Gastroesophageal sphincter (tissue), 4 donors: ENCODE measurements around the gene IGFL2. TPM values are rescaled to one million over a fixed set of nuclear protein-coding genes. Genes with fewer than 3 reads are reported as not detected.

Experiments
- ATAC-seq: fragments of 150-250 bp; one replicate; pipeline ENCODE4 v1.9.1; 2016; ENCODE audit warnings: mild to moderate bottlenecking, moderate library complexity
- H3K27ac ChIP-seq, 4 donors: fragments of 200-600 bp; sonication (generic) in 3 of 4; 1 replicate in 3 of 4; 2 replicates in 1 of 4; pipeline ENCODE4 v1.5.1; 2016 to 2019
- H3K27me3 ChIP-seq: fragments of 200-600 bp; sonication (generic); one replicate; pipeline ENCODE4 v1.5.1; 2019
- H3K36me3 ChIP-seq, 2 donors: fragments of 200-600 bp; sonication (generic); one replicate each; pipeline ENCODE4 v1.5.1; 2019; ENCODE audit warnings: control low read depth in 1 of 2
- H3K4me1 ChIP-seq, 3 donors: fragments of 200-600 bp; sonication (generic); 1 replicate in 2 of 3; 2 replicates in 1 of 3; pipeline ENCODE4 v1.5.1; 2016 to 2019; ENCODE audit warnings: control low read depth in 2 of 3
- H3K4me3 ChIP-seq, 2 donors: fragments of 200-600 bp; sonication (generic); one replicate each; pipeline ENCODE4 v1.5.1; 2019; ENCODE audit warnings: mild to moderate bottlenecking in 1 of 2, moderate library complexity in 1 of 2
- H3K9me3 ChIP-seq, 3 donors: fragments of 200-600 bp; sonication (generic); one replicate each; pipeline ENCODE4 v1.5.1; 2017 to 2019; ENCODE audit warnings: control low read depth in 2 of 3
- EP300 ChIP-seq: sonication (generic); formaldehyde crosslinking; IDR thresholded peaks from one replicate; pipeline ENCODE4 v1.6.1; 2017; ENCODE audit warnings: antibody characterized with exemption, mild to moderate bottlenecking
- POLR2A ChIP-seq, 2 donors: fragments of 450-650 bp; IDR thresholded peaks; one replicate each; pipeline ENCODE4 v1.6.1; 2017; ENCODE audit warnings: antibody characterized with exemption in 2 of 2, mild to moderate bottlenecking in 2 of 2, moderate library complexity in 1 of 2
- POLR2AphosphoS5 ChIP-seq: sonication (generic); formaldehyde crosslinking; IDR thresholded peaks from one replicate; pipeline ENCODE4 v1.6.1; 2017; ENCODE audit warnings: antibody characterized with exemption
- WGBS, 2 donors: methylation state at CpG; one replicate each; pipeline ENCODE4 v1.1.5; 2018; ENCODE audit warnings: low coverage in 1 of 2; 5-methylcytosine and 5-hydroxymethylcytosine counted together
- total RNA-seq, 4 donors: library from RNA; depleted of rRNA; stranded (reverse); fragments of >200 nt; gene quantifications; one replicate each; pipeline ENCODE4 v1.1.0, GENCODE V29; 2016
- TF ChIP-seq, protein P1 (sequence below), 4 experiments: fragments of 200-600 bp in 2 of 4; fragments of 450-650 bp in 2 of 4; sonication (generic) in 1 of 4; IDR thresholded peaks; one replicate each; pipeline ENCODE4 v1.5.1; 2017 to 2019; ENCODE audit warnings: antibody characterized with exemption in 4 of 4, mild to moderate bottlenecking in 2 of 4, moderate library complexity in 2 of 4

IGFL2 gene
- total RNA-seq, 4 donors from 2014 or later, result not detected

GRCh38 chr19:46109876-46110275, 38.2 kb upstream of the IGFL2 start:
- Histone ChIP-seq H3K4me3 (no peak overlapping the region), H3K4me1 (no peaks in the 10 kb centered on the region), H3K9me3 (peaks cover 0 to 12% (median 0%) of the 10 kb centered on the region in 3 donors), H3K27ac (no peak overlapping the region), H3K27me3 (peaks cover 49% of the 10 kb centered on the region), H3K36me3 (no peaks in the 10 kb centered on the region)
- 52 to 69% methylated on average over 5 to 6 of the region's 6 CpGs for WGBS, 2 donors
- ATAC-seq, result no peak
- TF ChIP-seq POLR2AphosphoS5 (no peak), POLR2A (IDR thresholded peaks at IDR 0.05) (no peak)

DNA sequence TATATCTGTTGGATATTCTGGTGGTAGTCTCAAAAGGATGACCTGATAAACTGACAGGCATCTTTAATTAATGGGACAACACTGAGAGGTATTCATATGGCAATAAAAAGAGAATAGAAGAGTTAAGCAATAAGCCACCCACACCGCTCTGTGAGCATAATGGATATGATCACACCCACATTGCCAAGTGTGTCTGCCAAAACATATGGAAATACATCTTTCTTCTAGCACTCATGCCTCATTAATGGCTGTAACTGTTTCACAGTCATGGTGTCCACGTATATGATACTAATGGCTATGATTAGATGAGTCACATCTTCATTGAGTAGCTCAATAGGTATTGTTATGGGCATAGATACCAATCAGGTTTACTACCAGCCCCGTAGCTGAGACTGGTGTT, 36.7 kb upstream of the IGFL2 start:
- no peaks in the 10 kb centered on the region for H3K9me3 ChIP-seq
- no peak for ATAC-seq
- 45 to 60% methylated on average over 2 to 3 of the region's 3 CpGs for WGBS, 2 donors
- no peaks in the 10 kb centered on the region for H3K36me3 ChIP-seq
- H3K4me3 ChIP-seq, result no peak overlapping the region
- TF ChIP-seq, protein P1, sequence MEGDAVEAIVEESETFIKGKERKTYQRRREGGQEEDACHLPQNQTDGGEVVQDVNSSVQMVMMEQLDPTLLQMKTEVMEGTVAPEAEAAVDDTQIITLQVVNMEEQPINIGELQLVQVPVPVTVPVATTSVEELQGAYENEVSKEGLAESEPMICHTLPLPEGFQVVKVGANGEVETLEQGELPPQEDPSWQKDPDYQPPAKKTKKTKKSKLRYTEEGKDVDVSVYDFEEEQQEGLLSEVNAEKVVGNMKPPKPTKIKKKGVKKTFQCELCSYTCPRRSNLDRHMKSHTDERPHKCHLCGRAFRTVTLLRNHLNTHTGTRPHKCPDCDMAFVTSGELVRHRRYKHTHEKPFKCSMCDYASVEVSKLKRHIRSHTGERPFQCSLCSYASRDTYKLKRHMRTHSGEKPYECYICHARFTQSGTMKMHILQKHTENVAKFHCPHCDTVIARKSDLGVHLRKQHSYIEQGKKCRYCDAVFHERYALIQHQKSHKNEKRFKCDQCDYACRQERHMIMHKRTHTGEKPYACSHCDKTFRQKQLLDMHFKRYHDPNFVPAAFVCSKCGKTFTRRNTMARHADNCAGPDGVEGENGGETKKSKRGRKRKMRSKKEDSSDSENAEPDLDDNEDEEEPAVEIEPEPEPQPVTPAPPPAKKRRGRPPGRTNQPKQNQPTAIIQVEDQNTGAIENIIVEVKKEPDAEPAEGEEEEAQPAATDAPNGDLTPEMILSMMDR (IDR thresholded peaks at IDR 0.05), result no peak
- H3K27me3 ChIP-seq, result peaks cover 52% of the 10 kb centered on the region
- H3K4me1 ChIP-seq, result no peaks in the 10 kb centered on the region
- no peak overlapping the region for H3K27ac ChIP-seq

GRCh38 chr19:46112527-46112926, 35.5 kb upstream of the IGFL2 start:
- peaks cover 60% of the 10 kb centered on the region for H3K27me3 ChIP-seq
- 58 to 67% methylated on average over 2 of the region's 2 CpGs for WGBS, 2 donors
- no peak overlapping the region for H3K27ac ChIP-seq
- no peaks in the 10 kb centered on the region for H3K36me3 ChIP-seq
- no peaks in the 10 kb centered on the region for H3K9me3 ChIP-seq
- no peaks in the 10 kb centered on the region for H3K4me1 ChIP-seq
- TF ChIP-seq POLR2AphosphoS5 (no peak), EP300 (no peak), POLR2A (IDR thresholded peaks at IDR 0.05) (no peak)
- TF ChIP-seq, protein P1 (IDR thresholded peaks at IDR 0.05), result no peak
- H3K4me3 ChIP-seq, result no peak overlapping the region
- no peak for ATAC-seq

DNA sequence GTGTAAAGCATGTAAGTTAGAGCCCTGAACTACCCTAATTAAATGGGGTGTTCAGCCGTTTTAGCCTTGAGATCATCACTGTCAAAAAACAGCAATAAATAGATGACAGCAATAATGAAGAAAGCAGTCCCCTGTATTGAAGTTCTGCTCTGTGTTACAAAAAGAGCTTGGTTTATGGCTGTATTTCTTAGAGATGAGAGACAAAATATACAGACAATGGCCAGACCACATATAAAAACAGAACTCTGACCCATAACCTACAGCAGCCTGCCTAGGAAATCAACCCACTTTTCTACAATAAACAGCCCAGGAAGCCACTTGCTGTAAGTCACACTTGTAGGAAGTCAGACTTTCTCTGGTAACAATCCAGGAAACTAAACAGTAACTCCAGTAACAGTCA, 34.3 kb upstream of the IGFL2 start:
- ATAC-seq, result no peak
- Histone ChIP-seq H3K27me3 (peaks cover 67% of the 10 kb centered on the region), H3K27ac (no peak overlapping the region), H3K36me3 (no peaks in the 10 kb centered on the region), H3K4me3 (no peak overlapping the region), H3K4me1 (no peaks in the 10 kb centered on the region), H3K9me3 (no peaks in the 10 kb centered on the region)
- 27 to 29% methylated on average over 1 of the region's 1 CpG for WGBS, 2 donors
- TF ChIP-seq, protein P1 (IDR thresholded peaks at IDR 0.05), result no peak
- TF ChIP-seq EP300 (no peak), POLR2A (IDR thresholded peaks at IDR 0.05) (no peak), POLR2AphosphoS5 (no peak)

GRCh38 chr19:46115396-46116106, 32.5 kb upstream of the IGFL2 start:
- no peak overlapping the region for H3K4me3 ChIP-seq
- H3K27me3 ChIP-seq, result peaks cover 69% of the 10 kb centered on the region
- H3K4me1 ChIP-seq, result no peaks in the 10 kb centered on the region
- no peak overlapping the region for H3K27ac ChIP-seq
- no peaks in the 10 kb centered on the region for H3K36me3 ChIP-seq
- TF ChIP-seq, protein P1 (IDR thresholded peaks at IDR 0.05), result no peak
- TF ChIP-seq EP300, result no peak
- TF ChIP-seq POLR2A (IDR thresholded peaks at IDR 0.05), result no peak
- no peak for TF ChIP-seq POLR2AphosphoS5
- no peak for ATAC-seq
- peaks cover 0 to 7% (median 0%) of the 10 kb centered on the region in 3 donors for H3K9me3 ChIP-seq
- 53 to 61% methylated on average over 7 to 8 of the region's 9 CpGs for WGBS, 2 donors
